ENCODE data around the gene PRKAA1. TPM values are rescaled to one million over a fixed set of nuclear protein-coding genes. Genes with fewer than 3 reads are reported as not detected.

PRKAA1 gene
- total and polyA plus RNA-seq, 12 donors, result 19.5 to 100 (median 59.1) TPM

DNA sequence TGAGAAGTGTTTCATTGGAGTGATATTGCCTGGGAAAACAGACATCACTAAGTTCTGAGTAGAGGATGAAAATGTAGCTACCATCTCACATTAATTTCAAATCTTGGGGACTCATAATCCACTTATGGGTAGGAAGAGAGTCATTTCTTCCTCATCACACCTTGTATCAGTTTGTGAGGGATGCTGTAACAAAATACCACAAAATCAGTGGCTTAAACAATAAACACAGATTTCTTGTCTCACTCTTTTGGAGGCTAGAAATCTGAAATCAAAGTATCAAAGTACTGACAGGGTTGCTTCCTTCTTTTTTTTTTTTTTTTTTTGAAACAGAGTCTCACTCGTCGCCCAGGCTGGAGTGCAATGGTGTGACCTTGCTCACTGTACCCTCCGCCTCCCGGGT, 46.4 kb upstream of the PRKAA1 start:
- 85 to 96% (median 92%) methylated on average over 4 of the region's 4 CpGs for WGBS, 4 donors

DNA sequence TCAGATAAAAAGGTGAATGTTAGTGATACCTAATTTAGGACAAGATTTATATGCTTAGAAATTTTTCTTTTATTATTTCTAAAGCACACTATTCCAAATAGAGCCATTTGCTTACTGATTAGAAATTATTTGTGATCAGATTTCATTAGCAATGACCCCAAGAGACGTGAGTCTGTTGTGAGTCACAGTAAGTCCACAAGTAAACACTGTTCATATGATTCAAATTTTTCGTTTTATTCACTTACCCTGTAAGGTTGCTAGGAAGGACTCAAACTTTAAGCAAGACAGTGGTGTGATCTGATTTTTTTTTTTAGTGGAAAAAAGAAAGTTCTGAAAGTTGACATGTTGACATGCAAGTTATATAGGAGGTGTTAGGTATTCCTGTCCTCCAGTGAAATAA, 44.2 kb upstream of the PRKAA1 start:
- H3K9me3 ChIP-seq (replicated peaks in 1 of 3), result no peaks in the 10 kb centered on the region
- H3K36me3 ChIP-seq (replicated peaks in 1 of 2), result no peaks in the 10 kb centered on the region
- intact Hi-C loops (cut with DNase I), result no loop called here
- WGBS, 4 donors, result 19 to 29% (median 26%) methylated on average over 2 of the region's 2 CpGs
- H3K4me3 ChIP-seq, result peak overlapping the region in 2 of 4 donors; percentile 24 to 73
- no peaks in the 10 kb centered on the region for H3K27me3 ChIP-seq
- peak in 1 of 2 donors; percentile 19 for TF ChIP-seq POLR2A (IDR thresholded peaks at IDR 0.05)
- TF ChIP-seq, protein P1, sequence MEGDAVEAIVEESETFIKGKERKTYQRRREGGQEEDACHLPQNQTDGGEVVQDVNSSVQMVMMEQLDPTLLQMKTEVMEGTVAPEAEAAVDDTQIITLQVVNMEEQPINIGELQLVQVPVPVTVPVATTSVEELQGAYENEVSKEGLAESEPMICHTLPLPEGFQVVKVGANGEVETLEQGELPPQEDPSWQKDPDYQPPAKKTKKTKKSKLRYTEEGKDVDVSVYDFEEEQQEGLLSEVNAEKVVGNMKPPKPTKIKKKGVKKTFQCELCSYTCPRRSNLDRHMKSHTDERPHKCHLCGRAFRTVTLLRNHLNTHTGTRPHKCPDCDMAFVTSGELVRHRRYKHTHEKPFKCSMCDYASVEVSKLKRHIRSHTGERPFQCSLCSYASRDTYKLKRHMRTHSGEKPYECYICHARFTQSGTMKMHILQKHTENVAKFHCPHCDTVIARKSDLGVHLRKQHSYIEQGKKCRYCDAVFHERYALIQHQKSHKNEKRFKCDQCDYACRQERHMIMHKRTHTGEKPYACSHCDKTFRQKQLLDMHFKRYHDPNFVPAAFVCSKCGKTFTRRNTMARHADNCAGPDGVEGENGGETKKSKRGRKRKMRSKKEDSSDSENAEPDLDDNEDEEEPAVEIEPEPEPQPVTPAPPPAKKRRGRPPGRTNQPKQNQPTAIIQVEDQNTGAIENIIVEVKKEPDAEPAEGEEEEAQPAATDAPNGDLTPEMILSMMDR (IDR thresholded peaks at IDR 0.05), result no peak
- DNase-seq, result no peak
- H3K27ac ChIP-seq, result peak overlapping the region in 2 of 5 donors; percentile 74 to 83
- H3K4me1 ChIP-seq (replicated peaks in 1 of 2), result peaks cover 4 to 11% of the 10 kb centered on the region in 2 donors

More for the DNA sequence above, 46.4 kb upstream of the PRKAA1 start:
- H3K36me3 ChIP-seq (replicated peaks in 1 of 2), result no peaks in the 10 kb centered on the region
- peaks cover 4 to 11% of the 10 kb centered on the region in 2 donors for H3K4me1 ChIP-seq (replicated peaks in 1 of 2)
- DNase-seq, result no peak
- no peak overlapping the region for H3K27ac ChIP-seq
- no peaks in the 10 kb centered on the region for H3K27me3 ChIP-seq
- intact Hi-C loops (cut with DNase I), result no loop called here
- no peaks in the 10 kb centered on the region for H3K9me3 ChIP-seq (replicated peaks in 1 of 3)
- no peak overlapping the region for H3K4me3 ChIP-seq
- no peak for TF ChIP-seq POLR2A (IDR thresholded peaks at IDR 0.05)
- TF ChIP-seq, protein P1 (IDR thresholded peaks at IDR 0.05), result no peak

DNA sequence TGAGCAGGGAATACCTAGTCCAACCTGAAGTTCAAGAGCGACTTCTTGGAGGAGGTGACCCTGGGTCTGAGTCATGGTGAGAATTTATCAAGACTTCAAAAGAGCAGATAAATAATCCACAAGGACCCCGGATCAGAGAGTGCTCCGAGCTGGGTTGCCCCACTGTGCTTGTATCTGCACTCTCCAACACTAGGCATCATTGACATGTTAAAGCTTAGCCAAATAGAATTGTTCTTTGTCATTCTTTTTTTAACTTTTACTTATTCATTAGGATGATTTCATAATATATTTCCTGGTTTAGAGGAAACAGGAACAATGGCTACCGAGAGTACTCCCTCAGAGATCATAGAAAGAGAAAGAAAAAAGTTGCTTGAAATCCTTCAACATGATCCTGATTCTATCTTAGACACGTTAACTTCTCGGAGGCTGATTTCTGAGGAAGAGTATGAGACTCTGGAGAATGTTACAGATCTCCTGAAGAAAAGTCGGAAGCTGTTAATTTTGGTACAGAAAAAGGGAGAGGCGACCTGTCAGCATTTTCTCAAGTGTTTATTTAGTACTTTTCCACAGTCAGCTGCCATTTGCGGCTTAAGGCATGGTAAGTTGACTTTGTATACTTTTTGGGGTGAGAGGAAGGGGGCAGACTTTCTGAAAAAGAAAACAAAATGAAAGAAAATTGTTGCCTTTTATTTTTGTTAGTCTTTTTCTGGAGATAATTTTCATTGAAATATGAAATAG, 43.1 kb upstream of the PRKAA1 start, which contains the start of gene CARD6:
TSS of gene CARD6 (plus strand) at position 300 of the 738 bp plus-strand sequence. CDS start at position 316, 16 bp downstream.
- intact Hi-C loops (cut with DNase I), result no loop called here
- Histone ChIP-seq H3K9me3 (replicated peaks in 1 of 3) (no peaks in the 10 kb centered on the region), H3K27ac (peak within 1 kb of the TSS; percentile 26 to 86 (median 83)), H3K36me3 (replicated peaks in 1 of 2) (no peaks in the 10 kb centered on the region), H3K27me3 (no peaks in the 10 kb centered on the region), H3K4me3 (peak within 1 kb of the TSS in 3 of 4 donors; percentile 10 to 73 (median 24)), H3K4me1 (replicated peaks in 1 of 2) (peaks cover 6 to 16% of the 10 kb centered on the region in 2 donors)
- peak in 1 of 2 donors; percentile 45 for TF ChIP-seq POLR2A (IDR thresholded peaks at IDR 0.05)
- TF ChIP-seq, protein P1 (IDR thresholded peaks at IDR 0.05), result peak in 2 of 6 experiments; percentile 6 to 17
- DNase-seq, result peak in 4 of 7 donors; percentile 21 to 35 (median 30)
- 8 to 19% (median 11%) methylated on average over 9 of the region's 9 CpGs for WGBS, 4 donors

DNA sequence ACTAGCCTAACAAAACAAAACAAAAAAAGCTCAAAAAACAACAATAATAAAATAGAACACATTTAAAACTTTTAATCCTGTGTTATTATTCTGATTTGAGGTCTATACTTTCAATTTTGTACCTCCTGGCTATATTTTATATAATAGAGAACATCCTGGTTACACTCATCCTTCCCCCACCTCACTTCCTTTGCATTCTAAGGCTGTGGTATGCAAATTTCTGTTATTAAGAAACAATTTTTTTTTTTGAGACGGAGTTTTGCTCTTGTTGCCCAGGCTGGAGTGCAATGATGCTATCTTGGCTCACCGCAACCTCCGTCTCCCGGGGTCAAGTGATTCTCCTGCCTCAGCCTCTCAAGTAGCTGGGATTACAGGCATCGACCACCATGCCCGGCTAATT, 39.9 kb upstream of the PRKAA1 start:
- TF ChIP-seq, protein P1 (IDR thresholded peaks at IDR 0.05), result no peak
- TF ChIP-seq POLR2A (IDR thresholded peaks at IDR 0.05), result no peak
- intact Hi-C loops (cut with DNase I), result no loop called here
- no peak overlapping the region for H3K4me3 ChIP-seq

More for the DNA sequence above, 39.9 kb upstream of the PRKAA1 start:
- Histone ChIP-seq H3K27me3 (no peaks in the 10 kb centered on the region), H3K27ac (no peak overlapping the region), H3K9me3 (replicated peaks in 1 of 3) (no peaks in the 10 kb centered on the region), H3K4me1 (replicated peaks in 1 of 2) (peaks cover 20 to 33% of the 10 kb centered on the region in 2 donors), H3K36me3 (replicated peaks in 1 of 2) (peaks cover 0 to 8% of the 10 kb centered on the region in 2 donors)
- WGBS, 4 donors, result 87 to 90% (median 89%) methylated on average over 6 of the region's 6 CpGs
- no peak for DNase-seq
